Calu3 (cell line): Measurements from ENCODE around the gene DNAJC17. TPM values are rescaled to one million over a fixed set of nuclear protein-coding genes. Genes with fewer than 3 reads are reported as not detected.

ENCODE experiments used
- BruUV-seq: library from RNA; stranded (reverse); fragments of 400-500 nt; replicated peaks from 2 replicates; lab custom pipeline; 2021; lab: Mats Ljungman, UMichigan
- CTCF ChIA-PET: fragments of 300-600 bp; sonication (Branson Sonifier 250); formaldehyde crosslinking; loops from one replicate; lab custom pipeline; 2022; ENCODE audit warnings: antibody characterized with exemption; lab: Charles Lee
- DNase-seq: peaks from one replicate; pipeline ENCODE4 v3.0.0; 2022
- H3K27ac Mint-ChIP-seq: one replicate; pipeline ENCODE4 v1.8.0; 2022; ENCODE audit warnings: mixed read lengths; ENCODE audit not compliant: unreplicated experiment
- H3K27me3 Mint-ChIP-seq: one replicate; pipeline ENCODE4 v1.8.0; 2022; ENCODE audit warnings: mixed read lengths; ENCODE audit not compliant: unreplicated experiment
- H3K36me3 Mint-ChIP-seq: one replicate; pipeline ENCODE4 v1.8.0; 2022; ENCODE audit warnings: mild to moderate bottlenecking, moderate library complexity, mixed read lengths; ENCODE audit not compliant: insufficient read depth, unreplicated experiment
- H3K4me1 Mint-ChIP-seq: one replicate; pipeline ENCODE4 v1.8.0; 2022; ENCODE audit warnings: mild to moderate bottlenecking, low read depth, mixed read lengths; ENCODE audit not compliant: unreplicated experiment
- H3K4me3 Mint-ChIP-seq: one replicate; pipeline ENCODE4 v1.8.0; 2022; ENCODE audit warnings: mild to moderate bottlenecking, low read depth, moderate library complexity, mixed read lengths; ENCODE audit not compliant: unreplicated experiment
- H3K9me3 Mint-ChIP-seq: one replicate; pipeline ENCODE4 v1.8.0; 2022; ENCODE audit warnings: low read depth, mixed read lengths; ENCODE audit not compliant: unreplicated experiment
- intact Hi-C: fragments of 100-400 bp; cut with micrococcal nuclease; formaldehyde crosslinking; loops from one replicate; pipeline ENCODE4 v1.10.0; 2022; ENCODE audit not compliant: unreplicated experiment
- total RNA-seq: library from RNA; stranded (reverse); gene quantifications from 2 replicates; pipeline ENCODE4 v1.2.3, GENCODE V29; 2022
- TF ChIP-seq, protein P1 (sequence below): fragments of 200-600 bp; IDR thresholded peaks from one replicate; pipeline ENCODE4 v1.8.0; 2022; ENCODE audit warnings: antibody characterized with exemption; ENCODE audit not compliant: unreplicated experiment

Gene DNAJC17
- total RNA-seq, 1 experiment from 2014 or later, result 17.4 TPM

DNA sequence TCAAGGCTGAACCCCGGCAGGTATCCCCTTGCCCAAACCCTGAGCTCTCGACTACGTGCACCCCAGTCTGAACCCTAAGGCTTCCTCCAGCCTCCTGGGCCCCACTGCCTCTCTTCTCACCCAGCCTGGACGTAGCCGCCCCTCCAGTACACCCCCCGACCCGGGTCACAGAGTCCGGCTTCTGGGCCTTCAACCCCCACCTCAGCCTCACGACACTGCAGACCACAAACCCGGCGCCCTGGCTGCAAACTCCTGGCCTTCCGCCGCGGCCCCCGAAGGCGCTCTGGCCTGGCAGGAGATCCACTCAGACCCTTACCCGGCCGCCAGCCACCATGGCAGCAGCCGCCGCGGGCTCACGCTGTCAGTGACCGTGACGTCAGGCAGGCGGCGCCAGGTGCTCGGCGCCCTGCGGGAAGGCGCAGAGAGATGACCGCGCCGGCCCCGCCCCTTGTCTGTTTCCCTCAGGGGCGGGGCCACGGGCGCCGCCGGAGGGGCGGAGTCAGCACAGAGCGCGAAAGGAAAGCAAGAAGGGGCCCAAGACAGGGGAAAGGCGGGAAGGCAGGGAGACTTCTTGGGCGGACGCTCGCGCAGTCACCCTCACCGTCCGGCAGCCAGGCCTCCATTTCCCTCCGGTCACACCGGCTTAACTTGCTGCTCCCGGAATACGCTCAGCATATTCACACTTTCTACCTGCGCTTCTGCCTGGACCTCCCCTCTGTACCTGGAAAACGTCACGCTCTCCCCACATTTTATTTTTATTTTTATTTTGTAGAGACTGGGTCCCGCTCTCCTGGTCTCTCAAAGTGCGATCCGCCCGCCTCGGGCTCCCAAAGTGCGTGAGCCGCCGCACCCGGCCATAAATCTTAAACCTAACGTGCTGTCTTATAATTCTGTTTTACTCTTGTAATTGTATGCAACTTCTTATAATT is 52.1 kb downstream of the DNAJC17 start, which contains the start of gene RMDN3:
TSS of gene RMDN3 (minus strand) at position 372 of the 929 bp plus-strand sequence. CDS start 471 bp downstream, outside the sequence.
- DNase-seq, result peak; percentile 90
- Mint-ChIP-seq H3K27ac (peak within 1 kb of the TSS; percentile 53), H3K27me3 (no peaks in the 10 kb centered on the region), H3K4me1 (no peaks in the 10 kb centered on the region), H3K4me3 (peak within 1 kb of the TSS; percentile 93), H3K36me3 (peaks cover 25% of the 10 kb centered on the region), H3K9me3 (no peaks in the 10 kb centered on the region)
- TF ChIP-seq, protein P1, sequence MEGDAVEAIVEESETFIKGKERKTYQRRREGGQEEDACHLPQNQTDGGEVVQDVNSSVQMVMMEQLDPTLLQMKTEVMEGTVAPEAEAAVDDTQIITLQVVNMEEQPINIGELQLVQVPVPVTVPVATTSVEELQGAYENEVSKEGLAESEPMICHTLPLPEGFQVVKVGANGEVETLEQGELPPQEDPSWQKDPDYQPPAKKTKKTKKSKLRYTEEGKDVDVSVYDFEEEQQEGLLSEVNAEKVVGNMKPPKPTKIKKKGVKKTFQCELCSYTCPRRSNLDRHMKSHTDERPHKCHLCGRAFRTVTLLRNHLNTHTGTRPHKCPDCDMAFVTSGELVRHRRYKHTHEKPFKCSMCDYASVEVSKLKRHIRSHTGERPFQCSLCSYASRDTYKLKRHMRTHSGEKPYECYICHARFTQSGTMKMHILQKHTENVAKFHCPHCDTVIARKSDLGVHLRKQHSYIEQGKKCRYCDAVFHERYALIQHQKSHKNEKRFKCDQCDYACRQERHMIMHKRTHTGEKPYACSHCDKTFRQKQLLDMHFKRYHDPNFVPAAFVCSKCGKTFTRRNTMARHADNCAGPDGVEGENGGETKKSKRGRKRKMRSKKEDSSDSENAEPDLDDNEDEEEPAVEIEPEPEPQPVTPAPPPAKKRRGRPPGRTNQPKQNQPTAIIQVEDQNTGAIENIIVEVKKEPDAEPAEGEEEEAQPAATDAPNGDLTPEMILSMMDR, result no peak
- TSS peak; percentile 92 for BruUV-seq
- intact Hi-C loops, result no loop called here
- CTCF ChIA-PET, result no interaction called here

DNA sequence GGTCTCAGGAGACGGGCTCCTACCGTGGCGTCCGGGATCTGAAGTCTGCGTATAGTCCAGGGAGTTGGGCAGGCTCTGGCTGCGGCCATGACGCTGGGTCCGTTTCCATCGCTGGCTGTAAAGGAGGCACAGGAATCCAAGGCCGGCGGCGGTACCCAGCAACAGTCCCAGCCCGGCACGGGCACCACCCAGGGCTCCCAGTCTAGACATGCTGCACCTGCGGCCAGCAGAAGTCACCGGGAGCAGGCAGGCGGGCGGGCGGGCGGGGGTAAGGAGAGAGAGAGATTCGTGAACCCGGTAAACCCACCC is 52.7 kb downstream of the DNAJC17 start:
- peak overlapping the region; percentile 93 for H3K4me3 Mint-ChIP-seq
- CTCF ChIA-PET, result interaction anchor here (0.7 kb wide), 1 partner anchor 28 kb away, joined by 8 read pairs; no protein-coding TSS in a partner anchor
- H3K36me3 Mint-ChIP-seq, result peaks cover 25% of the 10 kb centered on the region
- no TSS peak for BruUV-seq
- H3K4me1 Mint-ChIP-seq, result no peaks in the 10 kb centered on the region
- no peak for DNase-seq
- TF ChIP-seq, protein P1, result no peak
- no peak overlapping the region for H3K27ac Mint-ChIP-seq
- H3K27me3 Mint-ChIP-seq, result no peaks in the 10 kb centered on the region
- intact Hi-C loops, result no loop called here
- no peaks in the 10 kb centered on the region for H3K9me3 Mint-ChIP-seq

DNA sequence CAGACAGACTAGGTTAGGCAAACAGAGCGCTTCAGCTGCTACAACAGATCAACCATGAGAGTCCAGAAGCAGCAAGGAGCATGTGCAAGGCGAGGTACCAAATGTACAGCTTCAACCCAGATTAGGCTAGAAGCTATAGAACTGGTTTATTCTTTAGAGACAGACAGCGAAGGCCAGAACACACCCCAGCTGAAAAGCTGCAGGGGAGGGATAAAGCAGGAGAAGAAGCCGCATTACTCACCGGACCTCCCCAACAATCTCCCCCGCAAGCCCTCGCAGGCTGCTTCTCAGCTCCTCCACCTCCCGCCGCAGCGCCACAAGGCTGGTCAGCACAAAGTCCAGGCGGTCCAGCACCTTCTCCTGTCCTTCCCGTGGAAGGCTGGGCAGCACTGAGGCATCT is 55.5 kb downstream of the DNAJC17 start:
- CTCF ChIA-PET, result no interaction called here
- no peak overlapping the region for H3K27ac Mint-ChIP-seq

DNA sequence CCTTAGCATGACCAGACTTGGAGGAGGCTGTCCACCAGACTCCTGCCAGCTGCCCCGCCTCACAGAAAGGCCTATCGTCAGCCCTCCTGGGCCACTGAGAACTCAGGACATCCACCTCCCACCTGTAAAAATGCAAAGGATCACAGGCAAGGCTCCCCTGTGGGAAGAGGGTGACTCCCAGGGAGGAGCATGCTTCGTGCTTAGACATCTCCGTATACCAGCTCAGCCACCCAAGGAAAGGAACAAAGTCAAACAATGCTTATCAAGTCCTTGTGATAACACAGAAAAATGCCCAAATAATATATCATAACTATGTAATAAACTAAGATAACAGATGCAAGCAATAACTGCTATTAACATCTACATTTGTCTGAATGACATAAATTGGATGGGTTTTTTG is 56.4 kb downstream of the DNAJC17 start:
- Mint-ChIP-seq H3K4me1 (no peaks in the 10 kb centered on the region), H3K27ac (no peak overlapping the region), H3K4me3 (no peak overlapping the region), H3K9me3 (no peaks in the 10 kb centered on the region), H3K27me3 (no peaks in the 10 kb centered on the region), H3K36me3 (peaks cover 25% of the 10 kb centered on the region)
- intact Hi-C loops, result no loop called here
- CTCF ChIA-PET, result no interaction called here
- TF ChIP-seq, protein P1, result no peak
- BruUV-seq, result no TSS peak
- DNase-seq, result no peak

More for the DNA sequence above, 55.5 kb downstream of the DNAJC17 start:
- intact Hi-C loops, result no loop called here
- Mint-ChIP-seq H3K27me3 (no peaks in the 10 kb centered on the region), H3K4me1 (no peaks in the 10 kb centered on the region), H3K36me3 (peaks cover 25% of the 10 kb centered on the region), H3K4me3 (no peak overlapping the region), H3K9me3 (no peaks in the 10 kb centered on the region)
- no peak for DNase-seq
- TF ChIP-seq, protein P1, result no peak
- BruUV-seq, result no TSS peak
